Natural killer cell (primary cell): ENCODE data around the gene HDLBP. TPM values are rescaled to one million over a fixed set of nuclear protein-coding genes. Genes with fewer than 3 reads are reported as not detected.

Experiments used
- ATAC-seq, 3 donors: fragments of 150-1000 bp in 2 of 3; fragments of 200-7000 bp in 1 of 3; cut with Tn5 transposase; 1 replicate in 1 of 3; 2 replicates in 2 of 3; pipeline ENCODE4 v1.10.0; 2021; ENCODE audit warnings: mild to moderate bottlenecking in 2 of 3, moderate library complexity in 2 of 3
- DNase-seq, 2 donors: peaks; one replicate each; pipeline versions ENCODE4 v3.0.0 to v3.0.0-alpha.2; 2013 to 2021; ENCODE audit warnings: mixed read lengths in 1 of 2
- H3K27ac ChIP-seq: one replicate; pipeline ENCODE4 v1.5.1; 2013; ENCODE audit warnings: mild to moderate bottlenecking, low read length
- H3K27me3 ChIP-seq: one replicate; pipeline ENCODE4 v1.6.1; 2013; ENCODE audit warnings: low read length; ENCODE audit not compliant: control insufficient read depth, insufficient read depth
- H3K36me3 ChIP-seq: one replicate; pipeline ENCODE4 v1.6.1; 2013; ENCODE audit warnings: low read length; ENCODE audit not compliant: control insufficient read depth, insufficient read depth
- H3K4me1 ChIP-seq: one replicate; pipeline ENCODE4 v1.6.1; 2013; ENCODE audit warnings: low read length; ENCODE audit not compliant: control insufficient read depth, insufficient read depth
- H3K4me3 ChIP-seq: one replicate; pipeline ENCODE4 v1.5.1; 2013; ENCODE audit warnings: low read length
- H3K9me3 ChIP-seq: one replicate; pipeline ENCODE4 v1.6.1; 2013; ENCODE audit warnings: low read length; ENCODE audit not compliant: control insufficient read depth, insufficient read depth
- H3K27ac Mint-ChIP-seq, 2 donors: one replicate each; pipeline ENCODE4 v1.8.0; 2022; ENCODE audit warnings: mild to moderate bottlenecking in 2 of 2, mixed read lengths in 2 of 2, moderate library complexity in 1 of 2
- H3K27me3 Mint-ChIP-seq, 2 donors: one replicate each; pipeline ENCODE4 v1.8.0; 2022; ENCODE audit warnings: low read depth in 2 of 2, mixed read lengths in 2 of 2
- H3K36me3 Mint-ChIP-seq: one replicate; pipeline ENCODE4 v1.8.0; 2022; ENCODE audit warnings: mixed read lengths
- H3K4me1 Mint-ChIP-seq, 2 donors: one replicate each; pipeline ENCODE4 v1.8.0; 2022; ENCODE audit warnings: mixed read lengths in 2 of 2
- H3K4me3 Mint-ChIP-seq: one replicate; pipeline ENCODE4 v1.8.0; 2022; ENCODE audit warnings: mild to moderate bottlenecking, moderate library complexity, mixed read lengths
- H3K9me3 Mint-ChIP-seq, 2 donors: one replicate each; pipeline ENCODE4 v1.8.0; 2022; ENCODE audit warnings: mixed read lengths in 2 of 2
- CTCF ChIP-seq: fragments of 200-600 bp; IDR thresholded peaks from one replicate; pipeline ENCODE4 v1.8.0; 2022; ENCODE audit warnings: antibody characterized with exemption
- whole genome bisulfite sequencing: methylation state at CpG from one replicate; pipeline ENCODE4 v1.1.7; 2013; ENCODE audit warnings: missing lambda C conversion rate; ENCODE audit not compliant: insufficient coverage; 5-methylcytosine and 5-hydroxymethylcytosine counted together
- intact Hi-C: fragments of 100-400 bp; cut with micrococcal nuclease; formaldehyde crosslinking; loops from one replicate; pipeline ENCODE4 v1.14.2; 2022
- total RNA-seq, 4 donors: library from RNA; stranded (reverse); fragments of 120-200 nt in 1 of 4; gene quantifications; one replicate each; pipeline versions ENCODE4 v1.2.3 to v1.2.4, GENCODE V29; 2013 to 2022

Gene HDLBP
- total RNA-seq, 3 donors from 2014 or later (not counting 1 experiment from before 2014, with no cell fraction given) = 170 to 200 (median 177) TPM

GRCh38 chr2:241189093-241189855 lies 126.2 kb downstream of the HDLBP start:
- no peaks in the 10 kb centered on the region for H3K36me3 ChIP-seq
- TF ChIP-seq CTCF = no peak
- H3K4me1 ChIP-seq = no peaks in the 10 kb centered on the region
- no peaks in the 10 kb centered on the region for H3K27me3 Mint-ChIP-seq
- no peaks in the 10 kb centered on the region for H3K27me3 ChIP-seq
- no peak overlapping the region for H3K27ac Mint-ChIP-seq
- DNase-seq (no peak), ATAC-seq (no peak)
- no peaks in the 10 kb centered on the region for H3K9me3 Mint-ChIP-seq
- H3K4me3 ChIP-seq = no peak overlapping the region
- 93% methylated on average over 32 of the region's 32 CpGs for WGBS
- no peaks in the 10 kb centered on the region for H3K4me1 Mint-ChIP-seq
- H3K36me3 Mint-ChIP-seq = no peaks in the 10 kb centered on the region
- H3K27ac ChIP-seq = no peak overlapping the region
- intact Hi-C loops = no loop called here
- H3K4me3 Mint-ChIP-seq = no peak overlapping the region
- no peaks in the 10 kb centered on the region for H3K9me3 ChIP-seq

DNA sequence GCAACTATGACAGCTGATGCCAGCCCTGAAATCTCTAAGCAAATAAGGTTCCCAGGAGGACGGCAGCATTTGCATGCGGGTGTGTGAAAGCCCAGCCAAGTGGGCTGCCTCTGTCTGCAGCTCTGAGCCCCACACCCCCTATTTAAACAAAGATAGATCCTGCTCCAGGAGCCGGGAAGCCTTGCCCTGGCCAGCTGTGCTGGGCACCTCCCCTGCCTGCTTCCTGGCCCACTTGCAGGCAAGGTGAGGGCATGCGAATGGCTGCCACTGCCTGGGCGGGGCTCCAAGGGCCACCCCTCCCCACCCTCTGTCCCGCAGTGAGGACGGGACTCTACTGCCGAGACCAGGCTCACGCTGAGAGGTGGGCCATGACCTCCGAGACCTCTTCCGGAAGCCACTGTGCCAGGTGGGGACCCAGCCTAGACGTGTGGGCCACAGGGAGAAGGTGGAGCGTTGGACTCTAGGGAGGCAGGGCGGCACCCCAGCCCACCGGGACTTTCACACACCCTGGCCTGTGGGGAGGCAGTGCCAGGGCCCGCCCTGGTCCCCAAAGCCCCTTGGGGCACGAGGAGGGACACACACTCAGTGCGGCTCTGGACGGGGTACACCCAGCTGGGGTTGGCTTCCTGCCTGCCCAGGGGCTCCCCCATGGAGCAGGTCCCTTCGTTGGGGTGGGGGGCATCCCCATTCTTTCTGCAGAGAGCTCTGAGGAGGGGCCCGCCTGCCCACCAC lies 126.9 kb downstream of the HDLBP start, which contains the start of gene ANO7:
TSS of gene ANO7 (plus strand) at position 317 of the 732 bp plus-strand sequence. CDS start 1,387 bp downstream, outside the sequence.
- H3K27ac Mint-ChIP-seq = no peak within 1 kb of the TSS
- no peak for TF ChIP-seq CTCF
- Histone ChIP-seq H3K4me1 (no peaks in the 10 kb centered on the region), H3K27me3 (no peaks in the 10 kb centered on the region), H3K36me3 (no peaks in the 10 kb centered on the region), H3K4me3 (no peak within 1 kb of the TSS), H3K27ac (no peak within 1 kb of the TSS), H3K9me3 (no peaks in the 10 kb centered on the region)
- ATAC-seq (no peak), DNase-seq (no peak)
- H3K36me3 Mint-ChIP-seq = no peaks in the 10 kb centered on the region
- H3K4me1 Mint-ChIP-seq = no peaks in the 10 kb centered on the region
- intact Hi-C loops = no loop called here
- no peaks in the 10 kb centered on the region for H3K9me3 Mint-ChIP-seq
- 82% methylated on average over 21 of the region's 21 CpGs for WGBS
- no peak within 1 kb of the TSS for H3K4me3 Mint-ChIP-seq
- no peaks in the 10 kb centered on the region for H3K27me3 Mint-ChIP-seq

- Histone ChIP-seq H3K9me3 (no peaks in the 10 kb centered on the region), H3K27ac (no peak overlapping the region), H3K4me1 (no peaks in the 10 kb centered on the region), H3K36me3 (peaks cover 2% of the 10 kb centered on the region), H3K4me3 (no peak overlapping the region), H3K27me3 (no peaks in the 10 kb centered on the region)
- 83% methylated on average over 4 of the region's 4 CpGs for WGBS
- intact Hi-C loops = no loop called here
- H3K4me1 Mint-ChIP-seq = no peaks in the 10 kb centered on the region
- no peak overlapping the region for H3K4me3 Mint-ChIP-seq
- DNase-seq (no peak), ATAC-seq (no peak)
- no peak overlapping the region for H3K27ac Mint-ChIP-seq
- no peaks in the 10 kb centered on the region for H3K36me3 Mint-ChIP-seq
- H3K27me3 Mint-ChIP-seq = no peaks in the 10 kb centered on the region
- H3K9me3 Mint-ChIP-seq = no peaks in the 10 kb centered on the region
- no peak for TF ChIP-seq CTCF
These were observed 127.6 kb downstream of the HDLBP start for GRCh38 chr2:241187918-241188234.
